GM12873 (cell line): Measurements from ENCODE around the gene SMC1A.

Experiments
- CTCF ChIP-seq: IDR thresholded peaks from 2 replicates; pipeline ENCODE4 v1.5.1; 2012; ENCODE audit warnings: low read depth, mild to moderate bottlenecking, moderate library complexity, low read length, control low read depth; ENCODE audit not compliant: insufficient read depth; ENCODE audit errors: missing control alignments

The SMC1A gene

DNA sequence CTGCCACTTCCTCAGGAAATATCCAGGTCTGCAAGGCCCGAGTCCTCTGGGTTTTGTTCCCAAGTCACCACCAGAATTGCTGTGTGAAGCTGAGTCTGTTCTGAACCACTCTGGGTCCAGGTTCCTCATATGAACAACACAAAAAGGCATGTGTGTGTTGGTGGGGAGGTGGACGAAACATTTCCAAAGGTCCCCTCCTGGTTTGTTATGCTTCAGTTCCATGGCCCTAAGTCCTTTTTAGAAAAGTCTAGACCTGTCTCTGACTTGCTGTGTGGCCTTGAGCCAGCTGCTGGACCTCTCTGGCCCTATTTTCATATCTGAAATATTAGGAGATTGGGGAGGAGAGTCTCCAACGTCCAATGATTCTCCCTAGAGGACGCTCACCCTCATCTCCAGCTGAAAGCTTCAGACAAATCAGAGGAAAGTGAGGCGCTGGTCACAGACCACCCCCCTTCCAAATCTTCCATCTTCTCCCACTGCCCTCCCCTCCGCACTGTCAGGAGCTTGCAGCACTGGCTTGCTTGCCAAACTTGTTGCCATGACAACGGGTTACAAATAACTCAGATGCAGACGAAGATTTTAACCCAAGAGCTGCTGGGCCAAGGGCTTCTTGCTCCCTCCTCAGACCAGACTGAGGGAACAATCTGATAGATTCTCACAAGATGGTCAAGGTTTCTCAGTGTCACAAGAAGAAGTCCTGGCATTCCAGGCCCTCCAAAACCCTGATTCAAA, 64.5 kb downstream of the SMC1A start:
- no peak for TF ChIP-seq CTCF

GRCh38 chrX:53356186-53356585, 66.3 kb downstream of the SMC1A start:
- no peak for TF ChIP-seq CTCF

DNA sequence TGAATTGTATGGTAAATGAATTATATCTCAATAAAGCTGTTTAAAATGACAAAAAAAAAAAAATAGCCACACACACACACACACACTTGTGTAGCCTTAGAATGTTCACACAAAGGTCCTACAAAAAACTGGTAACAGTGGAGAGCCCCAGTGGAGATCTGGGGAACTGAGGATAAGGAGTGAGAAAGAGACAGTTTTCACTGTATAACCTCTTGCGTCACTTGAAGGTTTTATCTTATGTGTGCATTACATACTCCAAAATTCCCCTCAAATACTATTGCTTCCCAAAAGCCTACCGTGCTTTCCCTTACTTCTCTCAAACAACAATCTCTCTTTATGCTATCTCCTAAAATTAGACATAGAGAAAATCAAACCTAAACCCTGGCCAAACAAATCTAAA, 67.8 kb downstream of the SMC1A start:
- TF ChIP-seq CTCF: peak; percentile 7

DNA sequence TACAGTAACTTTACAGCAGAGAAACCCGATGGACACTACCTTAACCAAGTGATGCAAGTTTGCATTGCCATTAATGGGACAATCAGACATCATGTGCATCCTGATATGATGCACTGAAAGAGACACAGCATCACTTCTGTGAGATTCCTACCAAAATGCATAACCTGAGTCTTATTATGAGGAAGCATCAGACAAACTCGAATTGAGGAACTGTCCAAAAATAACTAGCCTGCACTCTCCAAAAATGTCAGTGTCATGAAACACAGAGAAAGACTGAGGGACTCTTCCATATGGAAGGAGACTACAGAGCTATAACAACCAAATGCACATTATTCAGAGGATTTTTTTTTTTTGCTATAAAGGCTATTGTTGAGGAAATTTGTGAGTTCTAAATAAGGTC, 74.5 kb downstream of the SMC1A start:
- no peak for TF ChIP-seq CTCF

GRCh38 chrX:53340852-53341645, 81.4 kb downstream of the SMC1A start:
- no peak for TF ChIP-seq CTCF

GRCh38 chrX:53337101-53337500, 85.4 kb downstream of the SMC1A start:
- no peak for TF ChIP-seq CTCF

- TF ChIP-seq CTCF: no peak
Measured at GRCh38 chrX:53333853-53334252, 88.6 kb downstream of the SMC1A start.
